CD4-positive, alpha-beta T cell (primary cell): ENCODE results near the gene TNFAIP8L2. TPM values are rescaled to one million over a fixed set of nuclear protein-coding genes. Genes with fewer than 3 reads are reported as not detected.
A peak's percentile ranks its signal among the peaks of the same experiment; 100 is the strongest.

Experiments used
- ATAC-seq: fragments of 200-7000 bp; cut with Tn5 transposase; one replicate; pipeline ENCODE4 v1.10.0; 2022; ENCODE audit warnings: mild to moderate bottlenecking; ENCODE audit not compliant: poor library complexity
- CTCF ChIA-PET: fragments of 350-600 bp; sonication (Branson Sonifier 250); formaldehyde crosslinking; loops from one replicate; lab custom pipeline; 2021; ENCODE audit warnings: antibody characterized with exemption, inconsistent platforms; lab: Charles Lee
- POLR2A ChIA-PET: fragments of 350-600 bp; sonication (Branson Sonifier 250); formaldehyde crosslinking; loops from one replicate; lab custom pipeline; 2021; ENCODE audit warnings: antibody characterized with exemption, inconsistent platforms; lab: Charles Lee
- DNase-seq, 14 experiments: peaks; one replicate each; pipeline ENCODE4 v3.0.0-alpha.2; 2013 to 2020; ENCODE audit warnings: mixed read lengths in 2 of 14
- H3K27ac ChIP-seq, 2 donors: one replicate each; pipeline versions ENCODE4 v1.5.1 to v1.7.0; 2013; ENCODE audit warnings: low read length in 2 of 2, low read depth in 1 of 2, mild to moderate bottlenecking in 1 of 2
- H3K27me3 ChIP-seq, 2 experiments: 1 replicate in 1 of 2; 2 replicates in 1 of 2; pipeline versions ENCODE4 v1.6.1 to v1.7.0; 2013; ENCODE audit warnings: low read length in 2 of 2, control low read depth in 1 of 2, mild to moderate bottlenecking in 1 of 2, moderate library complexity in 1 of 2; ENCODE audit not compliant: insufficient read depth in 2 of 2, control insufficient read depth in 1 of 2
- H3K36me3 ChIP-seq: one replicate; pipeline ENCODE4 v1.6.1; 2013; ENCODE audit warnings: low read length, control low read depth; ENCODE audit not compliant: insufficient read depth
- H3K4me1 ChIP-seq: one replicate; pipeline ENCODE4 v1.6.1; 2013; ENCODE audit warnings: low read length, control low read depth; ENCODE audit not compliant: insufficient read depth
- H3K4me3 ChIP-seq: one replicate; pipeline ENCODE4 v1.5.1; 2013; ENCODE audit warnings: mild to moderate bottlenecking, low read length, moderate library complexity
- H3K9me3 ChIP-seq, 2 experiments: 1 replicate in 1 of 2; 2 replicates in 1 of 2; pipeline versions ENCODE4 v1.6.1 to v1.7.0; 2013; ENCODE audit warnings: low read length in 2 of 2, mild to moderate bottlenecking in 2 of 2, control low read depth in 1 of 2, moderate library complexity in 1 of 2; ENCODE audit not compliant: control insufficient read depth in 1 of 2, insufficient read depth in 1 of 2
- H3K27ac Mint-ChIP-seq: one replicate; pipeline ENCODE4 v1.8.0; 2020; ENCODE audit warnings: mixed read lengths
- H3K27me3 Mint-ChIP-seq: one replicate; pipeline ENCODE4 v1.8.0; 2021; ENCODE audit warnings: mixed read lengths
- H3K36me3 Mint-ChIP-seq: one replicate; pipeline ENCODE4 v1.8.0; 2021; ENCODE audit warnings: low read depth, mixed read lengths
- H3K4me1 Mint-ChIP-seq: one replicate; pipeline ENCODE4 v1.8.0; 2021; ENCODE audit warnings: low read depth, mixed read lengths
- H3K4me3 Mint-ChIP-seq: one replicate; pipeline ENCODE4 v1.8.0; 2020; ENCODE audit warnings: mild to moderate bottlenecking, mixed read lengths
- H3K9me3 Mint-ChIP-seq: one replicate; pipeline ENCODE4 v1.8.0; 2020; ENCODE audit warnings: mixed read lengths
- intact Hi-C, 2 experiments: fragments of 100-400 bp; cut with DNase I in 1 of 2; cut with micrococcal nuclease in 1 of 2; formaldehyde crosslinking; loops; one replicate each; pipeline versions ENCODE4 v1.15.1 to v1.9.0; 2023 to 2025; cut with DNase I, micrococcal nuclease
- total RNA-seq, 174 experiments: library from RNA in 2 of 174; stranded (reverse) in 2 of 174; gene quantifications; one replicate each; pipeline ENCODE4 v1.2.3 and lab custom pipeline; 2021 to 2026
- TF ChIP-seq, protein P1 (sequence below): fragments of 200-600 bp; IDR thresholded peaks from one replicate; pipeline ENCODE4 v1.8.0; 2022; ENCODE audit warnings: antibody characterized with exemption, mild to moderate bottlenecking

Gene TNFAIP8L2
- total RNA-seq, 2 experiments from 2014 or later = 0.70 to 0.74 TPM

DNA sequence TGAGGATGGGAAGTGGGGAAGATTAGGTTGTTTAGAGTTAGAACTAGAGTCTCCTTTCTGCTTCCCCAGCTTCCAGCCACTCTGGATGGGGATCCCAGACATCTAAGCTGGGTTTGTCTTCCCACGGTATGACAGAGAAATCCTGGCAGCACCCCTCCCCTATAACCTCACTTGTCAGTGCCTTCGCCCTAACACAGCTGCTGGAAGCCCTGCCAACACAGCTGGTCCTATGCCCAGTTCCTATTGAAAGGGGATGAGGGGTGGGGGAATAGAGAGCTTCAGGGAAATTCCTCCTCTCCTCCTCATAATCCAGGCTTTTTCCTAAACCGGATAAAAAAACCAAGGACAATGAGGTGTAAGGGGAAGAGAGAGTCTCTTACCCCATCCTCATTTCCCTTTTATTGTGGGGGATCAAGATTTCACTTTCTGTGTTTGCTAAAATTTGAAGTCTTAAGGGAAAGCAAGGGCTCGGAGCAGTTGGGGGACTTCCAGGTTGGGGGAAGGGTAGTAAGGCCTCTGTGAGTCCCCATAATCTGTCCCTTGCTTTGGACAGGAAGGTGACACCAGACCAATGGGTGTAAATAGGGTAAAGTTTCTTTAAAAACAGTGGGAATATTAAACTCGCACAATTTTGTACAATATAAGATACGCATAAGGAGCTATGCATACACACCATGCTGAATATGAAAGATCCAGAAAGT lies 18.7 kb downstream of the TNFAIP8L2 start:
- ChIA-PET CTCF (no interaction called here), POLR2A (interaction anchor here (0.9 to 1.2 kb wide), 3 partner anchors 9 to 18 kb away, joined by 3 to 4 read pairs (median 3); partner anchors contain the start of genes LYSMD1, SCNM1 and VPS72)
- H3K36me3 ChIP-seq = peaks cover 69% of the 10 kb centered on the region
- no peak overlapping the region for H3K27ac ChIP-seq
- TF ChIP-seq, protein P1, sequence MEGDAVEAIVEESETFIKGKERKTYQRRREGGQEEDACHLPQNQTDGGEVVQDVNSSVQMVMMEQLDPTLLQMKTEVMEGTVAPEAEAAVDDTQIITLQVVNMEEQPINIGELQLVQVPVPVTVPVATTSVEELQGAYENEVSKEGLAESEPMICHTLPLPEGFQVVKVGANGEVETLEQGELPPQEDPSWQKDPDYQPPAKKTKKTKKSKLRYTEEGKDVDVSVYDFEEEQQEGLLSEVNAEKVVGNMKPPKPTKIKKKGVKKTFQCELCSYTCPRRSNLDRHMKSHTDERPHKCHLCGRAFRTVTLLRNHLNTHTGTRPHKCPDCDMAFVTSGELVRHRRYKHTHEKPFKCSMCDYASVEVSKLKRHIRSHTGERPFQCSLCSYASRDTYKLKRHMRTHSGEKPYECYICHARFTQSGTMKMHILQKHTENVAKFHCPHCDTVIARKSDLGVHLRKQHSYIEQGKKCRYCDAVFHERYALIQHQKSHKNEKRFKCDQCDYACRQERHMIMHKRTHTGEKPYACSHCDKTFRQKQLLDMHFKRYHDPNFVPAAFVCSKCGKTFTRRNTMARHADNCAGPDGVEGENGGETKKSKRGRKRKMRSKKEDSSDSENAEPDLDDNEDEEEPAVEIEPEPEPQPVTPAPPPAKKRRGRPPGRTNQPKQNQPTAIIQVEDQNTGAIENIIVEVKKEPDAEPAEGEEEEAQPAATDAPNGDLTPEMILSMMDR = no peak
- ATAC-seq (no peak), DNase-seq (no peak)
- intact Hi-C loops = no loop called here
- H3K4me1 Mint-ChIP-seq = no peaks in the 10 kb centered on the region
- H3K27ac Mint-ChIP-seq = peak overlapping the region; percentile 12
- H3K4me1 ChIP-seq = no peaks in the 10 kb centered on the region
- H3K27me3 Mint-ChIP-seq = no peaks in the 10 kb centered on the region
- H3K9me3 ChIP-seq = no peaks in the 10 kb centered on the region
- peaks cover 85% of the 10 kb centered on the region for H3K36me3 Mint-ChIP-seq
- no peak overlapping the region for H3K4me3 Mint-ChIP-seq
- H3K4me3 ChIP-seq = no peak overlapping the region
- no peaks in the 10 kb centered on the region for H3K9me3 Mint-ChIP-seq
- no peaks in the 10 kb centered on the region for H3K27me3 ChIP-seq

DNA sequence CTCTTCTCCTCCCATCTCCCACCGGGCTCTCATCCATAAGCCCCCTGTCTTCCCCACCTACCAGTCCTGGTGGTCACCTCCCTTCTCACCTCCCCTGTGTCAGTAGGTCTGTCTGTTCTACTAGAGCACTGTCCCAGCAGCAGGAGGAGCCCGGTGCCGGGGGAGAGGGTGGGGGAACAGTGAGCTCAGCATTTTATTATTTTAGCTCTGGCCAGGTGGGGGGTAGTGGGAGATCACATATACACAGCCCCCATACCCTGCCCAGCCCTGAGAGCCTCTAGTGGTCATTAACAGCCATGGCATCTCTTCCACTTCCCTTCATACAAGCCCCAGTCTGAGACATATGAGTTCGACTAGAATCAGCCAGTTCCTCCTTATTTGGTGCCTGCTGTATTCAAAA lies 19.4 kb downstream of the TNFAIP8L2 start, which contains the start of gene TMOD4:
Gene TMOD4 (minus strand): TSS at position 119 of the 400 bp plus-strand sequence. CDS start 1,106 bp downstream, outside the sequence.
- Histone ChIP-seq H3K36me3 (peaks cover 66% of the 10 kb centered on the region), H3K27ac (no peak within 1 kb of the TSS), H3K4me3 (no peak within 1 kb of the TSS), H3K4me1 (no peaks in the 10 kb centered on the region), H3K27me3 (no peaks in the 10 kb centered on the region), H3K9me3 (no peaks in the 10 kb centered on the region)
- TF ChIP-seq, protein P1 = peak; percentile 57
- DNase-seq = peak in 1 of 14 experiments; percentile 38
- H3K9me3 Mint-ChIP-seq = no peaks in the 10 kb centered on the region
- peak; percentile 78 for ATAC-seq
- peak within 1 kb of the TSS; percentile 12 for H3K27ac Mint-ChIP-seq
- intact Hi-C loops = no loop called here
- H3K27me3 Mint-ChIP-seq = no peaks in the 10 kb centered on the region
- H3K36me3 Mint-ChIP-seq = peaks cover 85% of the 10 kb centered on the region
- ChIA-PET POLR2A (interaction anchor here (0.9 to 1.2 kb wide), 2 partner anchors 10 to 18 kb away, joined by 3 to 4 read pairs; partner anchors contain the start of genes LYSMD1 and SCNM1), CTCF (no interaction called here)
- H3K4me1 Mint-ChIP-seq = no peaks in the 10 kb centered on the region
- H3K4me3 Mint-ChIP-seq = no peak within 1 kb of the TSS

DNA sequence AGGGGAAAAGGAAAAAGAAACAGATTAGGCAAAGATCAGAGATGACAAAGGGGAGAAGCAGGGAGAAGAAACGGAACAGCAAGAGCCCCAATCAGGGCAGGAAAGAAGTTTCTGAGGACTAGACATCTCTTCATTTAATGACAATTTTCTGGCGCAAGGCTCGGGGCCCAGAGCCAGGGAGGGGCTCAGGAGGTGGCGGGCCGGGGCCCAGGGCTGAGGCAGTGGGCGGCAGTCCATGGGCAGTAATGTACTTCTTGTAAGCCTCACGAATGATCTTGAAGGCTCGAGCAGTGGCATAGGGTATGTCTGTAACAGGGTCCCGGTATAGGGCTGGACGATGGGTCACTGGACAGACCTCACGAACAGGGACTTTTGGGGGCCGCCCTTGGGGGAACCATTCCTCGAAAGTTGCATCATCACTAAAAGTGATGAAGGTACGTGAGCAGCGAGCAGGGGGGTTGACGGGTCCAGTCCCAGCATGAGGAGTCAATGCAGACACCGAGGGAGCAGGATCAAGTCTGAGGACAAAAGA lies 20.1 kb downstream of the TNFAIP8L2 start:
- no peak for DNase-seq
- intact Hi-C loops = no loop called here
- Histone ChIP-seq H3K27ac (no peak overlapping the region), H3K36me3 (peaks cover 68% of the 10 kb centered on the region), H3K4me3 (no peak overlapping the region), H3K9me3 (no peaks in the 10 kb centered on the region), H3K4me1 (no peaks in the 10 kb centered on the region), H3K27me3 (no peaks in the 10 kb centered on the region)
- Mint-ChIP-seq H3K4me3 (no peak overlapping the region), H3K27ac (no peak overlapping the region), H3K27me3 (no peaks in the 10 kb centered on the region), H3K9me3 (no peaks in the 10 kb centered on the region), H3K36me3 (peaks cover 85% of the 10 kb centered on the region), H3K4me1 (no peaks in the 10 kb centered on the region)
- TF ChIP-seq, protein P1 = no peak
- ChIA-PET CTCF (no interaction called here), POLR2A (no interaction called here)
- ATAC-seq = no peak
